ENCODE results near the gene ZFP36L1.

ZFP36L1 gene

DNA sequence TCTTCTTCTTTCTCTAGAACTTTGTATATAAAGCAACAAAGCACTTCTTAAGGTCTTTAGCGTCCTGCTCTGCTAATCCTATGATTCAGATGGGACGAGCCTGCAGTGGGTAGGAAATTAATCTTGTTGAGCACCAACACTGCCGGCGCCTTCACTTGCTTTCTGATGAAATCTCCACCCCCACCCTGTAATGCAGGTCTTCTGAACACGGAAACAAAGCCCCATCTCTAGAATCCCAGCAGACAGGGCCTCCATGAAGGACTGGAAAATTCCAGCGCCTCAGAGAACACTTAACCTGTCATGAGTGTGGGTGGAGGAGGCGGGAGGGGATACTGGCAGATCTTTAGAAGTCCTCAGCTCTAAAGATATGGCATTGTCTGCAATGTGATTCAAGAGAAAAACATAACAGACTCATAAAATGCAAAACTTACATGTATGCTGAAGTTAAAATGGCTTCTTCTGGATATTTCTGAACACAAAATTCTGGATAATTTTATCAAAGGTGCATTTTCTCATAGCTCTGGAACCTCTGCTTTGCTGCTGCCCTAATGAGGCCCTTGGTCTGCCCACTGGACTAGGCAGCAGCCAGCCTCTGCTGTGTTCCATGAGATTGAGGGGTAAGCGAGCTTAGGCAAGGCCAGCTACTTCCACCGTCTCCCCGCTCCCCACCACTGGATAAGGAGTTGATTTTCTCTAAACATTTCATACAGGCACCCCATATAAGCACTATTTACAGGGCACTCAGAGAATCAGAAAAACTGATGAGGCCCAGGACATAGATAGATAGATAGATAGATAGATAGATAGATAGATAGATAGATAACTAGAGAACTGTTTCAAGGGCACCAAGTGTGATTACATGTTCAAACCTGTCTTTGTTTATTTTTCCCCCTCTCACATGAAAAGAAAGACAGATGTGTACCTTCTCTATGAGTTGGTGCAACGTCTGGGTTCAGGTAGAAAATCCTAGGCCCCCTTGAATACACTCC, 43.1 kb downstream of the ZFP36L1 start:
- Histone ChIP-seq H3K27ac (peak overlapping the region; percentile 90), H3K9me3 (ENCODE audit: severe bottlenecking) (no peaks in the 10 kb centered on the region), H3K36me3 (no peaks in the 10 kb centered on the region), H3K4me3 (ENCODE audit: low read depth, low read length) (no peak overlapping the region), H3K27me3 (ENCODE audit: insufficient read depth, low read depth, severe bottlenecking) (no peaks in the 10 kb centered on the region)
- peak; percentile 92 for DNase-seq
- no peak for TF ChIP-seq CTCF (IDR thresholded peaks at IDR 0.05; ENCODE audit: low read depth, low read length)

DNA sequence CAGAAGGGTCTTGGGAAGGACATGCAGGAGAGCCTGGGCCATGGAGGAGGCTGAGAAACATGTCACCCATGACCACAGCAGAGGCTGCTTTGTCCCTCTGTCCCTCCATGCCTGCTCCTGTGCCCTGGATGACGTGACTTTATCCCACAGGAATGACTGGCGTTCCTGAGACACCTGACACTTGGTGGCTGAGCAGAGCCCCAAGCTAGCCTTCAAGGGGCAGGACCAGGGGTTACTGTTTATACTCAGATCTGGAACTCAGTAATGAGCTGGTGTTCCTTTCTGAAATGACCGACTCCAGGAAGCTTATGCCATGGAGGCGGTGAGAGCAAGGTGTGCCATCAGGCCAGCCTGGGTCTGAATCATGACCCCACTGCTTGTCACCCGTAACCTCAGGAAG, 44.2 kb downstream of the ZFP36L1 start:
- TF ChIP-seq CTCF (IDR thresholded peaks at IDR 0.05; ENCODE audit: low read depth, low read length) = no peak
- no peaks in the 10 kb centered on the region for H3K36me3 ChIP-seq

GRCh38 chr14:68748260-68748659, 44.6 kb downstream of the ZFP36L1 start:
- DNase-seq = no peak
- H3K27me3 ChIP-seq (ENCODE audit: insufficient read depth, low read depth, severe bottlenecking) = no peaks in the 10 kb centered on the region

More for the DNA sequence above, 44.2 kb downstream of the ZFP36L1 start:
- no peaks in the 10 kb centered on the region for H3K9me3 ChIP-seq (ENCODE audit: severe bottlenecking)
- peak overlapping the region; percentile 90 for H3K27ac ChIP-seq
- no peaks in the 10 kb centered on the region for H3K27me3 ChIP-seq (ENCODE audit: insufficient read depth, low read depth, severe bottlenecking)
- no peak for DNase-seq
- no peak overlapping the region for H3K4me3 ChIP-seq (ENCODE audit: low read depth, low read length)

GRCh38 chr14:68747393-68747792, 45.5 kb downstream of the ZFP36L1 start:
- no peak for DNase-seq
- Histone ChIP-seq H3K27me3 (ENCODE audit: insufficient read depth, low read depth, severe bottlenecking) (no peaks in the 10 kb centered on the region), H3K4me3 (ENCODE audit: low read depth, low read length) (no peak overlapping the region), H3K27ac (no peak overlapping the region), H3K9me3 (ENCODE audit: severe bottlenecking) (no peaks in the 10 kb centered on the region), H3K36me3 (no peaks in the 10 kb centered on the region)
- TF ChIP-seq CTCF (IDR thresholded peaks at IDR 0.05; ENCODE audit: low read depth, low read length) = no peak

More at GRCh38 chr14:68748260-68748659, 44.6 kb downstream of the ZFP36L1 start:
- no peak for TF ChIP-seq CTCF (IDR thresholded peaks at IDR 0.05; ENCODE audit: low read depth, low read length)
- Histone ChIP-seq H3K36me3 (no peaks in the 10 kb centered on the region), H3K4me3 (ENCODE audit: low read depth, low read length) (no peak overlapping the region), H3K9me3 (ENCODE audit: severe bottlenecking) (no peaks in the 10 kb centered on the region), H3K27ac (peak overlapping the region; percentile 90)

GRCh38 chr14:68744613-68745012, 48.3 kb downstream of the ZFP36L1 start:
- TF ChIP-seq CTCF (IDR thresholded peaks at IDR 0.05; ENCODE audit: low read depth, low read length) = no peak
- no peak for DNase-seq
- Histone ChIP-seq H3K27ac (peak overlapping the region; percentile 53), H3K4me3 (ENCODE audit: low read depth, low read length) (peak overlapping the region; percentile 22), H3K27me3 (ENCODE audit: insufficient read depth, low read depth, severe bottlenecking) (no peaks in the 10 kb centered on the region), H3K36me3 (no peaks in the 10 kb centered on the region), H3K9me3 (ENCODE audit: severe bottlenecking) (peaks cover 7% of the 10 kb centered on the region)

Data from WERI-Rb-1 (cell line).